ENCODE results near the gene SERPINB6. TPM values are rescaled to one million over a fixed set of nuclear protein-coding genes. Genes with fewer than 3 reads are reported as not detected.
A peak's percentile ranks its signal among the peaks of the same experiment; 100 is the strongest.

SERPINB6 gene
- total and polyA plus RNA-seq, 9 of the 15 experiments (the other 6 are each of a cell fraction or from before 2014, with no cell fraction given) = 86.6 to 211 (median 143) TPM

- no peaks in the 10 kb centered on the region for H3K9me3 ChIP-seq (replicated peaks; ENCODE audit: control insufficient read depth, insufficient read depth, low read depth, low read length)
- H3K4me3 ChIP-seq = peak overlapping the region; percentile 21
- POLR2A ChIA-PET = interaction anchor here (0.6 to 1.3 kb wide), 5 partner anchors 12 to 79 kb away, joined by 3 to 6 read pairs (median 3); partner anchors contain the start of genes SERPINB1 and SERPINB9
- H3K9me1 ChIP-seq (ENCODE audit: control insufficient read depth, insufficient read depth, low read length) = no peaks in the 10 kb centered on the region
- 23% methylated on average over 14 of the region's 14 CpGs for WGBS (ENCODE audit: insufficient coverage, low coverage, missing lambda C conversion rate)
- peaks cover 13 to 17% of the 10 kb centered on the region in 2 experiments; a peak in 4 of 5 replicates for H3K4me1 ChIP-seq (replicated peaks in 1 of 2; ENCODE audit: control insufficient read depth in 2 of 2, insufficient read depth in 2 of 2, low read length in 2 of 2)
- H3K4me2 ChIP-seq (ENCODE audit: insufficient read depth, low read length) = peak overlapping the region; percentile 80
- H3K36me3 ChIP-seq (ENCODE audit: control insufficient read depth, insufficient read depth, low read length) = no peaks in the 10 kb centered on the region
- peak; percentile 98 for ATAC-seq
- in situ Hi-C loops (cut with MboI) = no loop called here
- BruUV-seq (replicated peaks) = no TSS peak
- H3K27ac ChIP-seq (ENCODE audit: extremely low read depth, low read depth, low read length) = no peak overlapping the region
- peak overlapping the region; percentile 89 for H2AFZ ChIP-seq (ENCODE audit: low read depth, low read length)
- intact Hi-C loops (cut with micrococcal nuclease) = no loop called here
- no peaks in the 10 kb centered on the region for H3K79me2 ChIP-seq (ENCODE audit: control insufficient read depth, insufficient read depth, low read length)
- no peaks in the 10 kb centered on the region for H4K20me1 ChIP-seq (replicated peaks; ENCODE audit: control insufficient read depth, insufficient read depth, low read length)
- H3K27me3 ChIP-seq (ENCODE audit: control insufficient read depth in 2 of 2, insufficient read depth in 2 of 2, low read length in 2 of 2) = no peaks in the 10 kb centered on the region
- H3K9ac ChIP-seq (ENCODE audit: insufficient read depth in 1 of 2, low read depth in 2 of 2, low read length in 2 of 2) = peak overlapping the region in 1 of 2 experiments; percentile 85; a peak in 2 of 4 replicates
- CTCF ChIA-PET (ENCODE audit: low intra/inter-chr PET ratio) = interaction anchor here (0.6 kb wide), 1 partner anchor 81 kb away, joined by 3 read pairs; no protein-coding TSS in a partner anchor
- FAIRE-seq = no peak
- DNase-seq (ENCODE audit: extremely low read depth in 1 of 4, low spot score in 3 of 4) = peak; percentile 83 to 91 (median 87)
- TF ChIP-seq STAT6 (CRISPR knock-in tag; IDR thresholded peaks at IDR 0.05) (no peak), PHF8 (IDR thresholded peaks at IDR 0.05; ENCODE audit: borderline replicate concordance, low read length) (peak; percentile 28; the same call in 1 of the 2 replicates), AFF1 (IDR thresholded peaks at IDR 0.05; ENCODE audit: low read depth in 1 of 2, partially characterized antibody in 2 of 2) (peak in 1 of 2 experiments; percentile 30), ZBTB8A (IDR thresholded peaks at IDR 0.05; ENCODE audit: partially characterized antibody) (no peak), NR2F6 (CRISPR knock-in tag; IDR thresholded peaks at IDR 0.05) (no peak), POLR2G (IDR thresholded peaks at IDR 0.05; ENCODE audit: low read depth, low read length) (peak; percentile 52; the same call in 1 of the 2 replicates), RBBP5 (IDR thresholded peaks at IDR 0.05; ENCODE audit: borderline replicate concordance, insufficient read depth, low read length, poor library complexity, severe bottlenecking) (peak; percentile 26)
- TF ChIP-seq, protein P1, sequence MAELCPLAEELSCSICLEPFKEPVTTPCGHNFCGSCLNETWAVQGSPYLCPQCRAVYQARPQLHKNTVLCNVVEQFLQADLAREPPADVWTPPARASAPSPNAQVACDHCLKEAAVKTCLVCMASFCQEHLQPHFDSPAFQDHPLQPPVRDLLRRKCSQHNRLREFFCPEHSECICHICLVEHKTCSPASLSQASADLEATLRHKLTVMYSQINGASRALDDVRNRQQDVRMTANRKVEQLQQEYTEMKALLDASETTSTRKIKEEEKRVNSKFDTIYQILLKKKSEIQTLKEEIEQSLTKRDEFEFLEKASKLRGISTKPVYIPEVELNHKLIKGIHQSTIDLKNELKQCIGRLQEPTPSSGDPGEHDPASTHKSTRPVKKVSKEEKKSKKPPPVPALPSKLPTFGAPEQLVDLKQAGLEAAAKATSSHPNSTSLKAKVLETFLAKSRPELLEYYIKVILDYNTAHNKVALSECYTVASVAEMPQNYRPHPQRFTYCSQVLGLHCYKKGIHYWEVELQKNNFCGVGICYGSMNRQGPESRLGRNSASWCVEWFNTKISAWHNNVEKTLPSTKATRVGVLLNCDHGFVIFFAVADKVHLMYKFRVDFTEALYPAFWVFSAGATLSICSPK (IDR thresholded peaks at IDR 0.05; ENCODE audit: borderline replicate concordance) = no peak
- TF ChIP-seq, protein P2, sequence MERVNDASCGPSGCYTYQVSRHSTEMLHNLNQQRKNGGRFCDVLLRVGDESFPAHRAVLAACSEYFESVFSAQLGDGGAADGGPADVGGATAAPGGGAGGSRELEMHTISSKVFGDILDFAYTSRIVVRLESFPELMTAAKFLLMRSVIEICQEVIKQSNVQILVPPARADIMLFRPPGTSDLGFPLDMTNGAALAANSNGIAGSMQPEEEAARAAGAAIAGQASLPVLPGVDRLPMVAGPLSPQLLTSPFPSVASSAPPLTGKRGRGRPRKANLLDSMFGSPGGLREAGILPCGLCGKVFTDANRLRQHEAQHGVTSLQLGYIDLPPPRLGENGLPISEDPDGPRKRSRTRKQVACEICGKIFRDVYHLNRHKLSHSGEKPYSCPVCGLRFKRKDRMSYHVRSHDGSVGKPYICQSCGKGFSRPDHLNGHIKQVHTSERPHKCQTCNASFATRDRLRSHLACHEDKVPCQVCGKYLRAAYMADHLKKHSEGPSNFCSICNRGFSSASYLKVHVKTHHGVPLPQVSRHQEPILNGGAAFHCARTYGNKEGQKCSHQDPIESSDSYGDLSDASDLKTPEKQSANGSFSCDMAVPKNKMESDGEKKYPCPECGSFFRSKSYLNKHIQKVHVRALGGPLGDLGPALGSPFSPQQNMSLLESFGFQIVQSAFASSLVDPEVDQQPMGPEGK (CRISPR knock-in tag; IDR thresholded peaks at IDR 0.05; ENCODE audit: borderline replicate concordance) = no peak
Measured at GRCh38 chr6:2920671-2921112, 50.7 kb downstream of the SERPINB6 start.

Data from K562 (cell line).